Body of pancreas (tissue), 4 donors: ENCODE data around the gene LILRB4. TPM values are rescaled to one million over a fixed set of nuclear protein-coding genes. Genes with fewer than 3 reads are reported as not detected.
"Not testable (repeated sequence)": the region's sequence is repeated elsewhere in the genome, so short reads cannot be mapped to it uniquely, and the experiment has no call there.

Experiments
- ATAC-seq: fragments of 150-250 bp; one replicate; pipeline ENCODE4 v1.9.1; 2016
- DNase-seq, 4 donors: peaks; one replicate each; pipeline ENCODE4 v3.0.0-alpha.2; 2019
- H3K27ac ChIP-seq, 4 donors: fragments of 200-600 bp; sonication (generic); 1 replicate in 3 of 4; 2 replicates in 1 of 4; pipeline versions ENCODE4 v1.5.1 to v1.6.1; 2016 to 2019; ENCODE audit warnings: mild to moderate bottlenecking in 1 of 4, mixed read lengths in 1 of 4, moderate library complexity in 1 of 4
- H3K27me3 ChIP-seq, 2 donors: fragments of 200-600 bp; sonication (generic); one replicate each; pipeline ENCODE4 v1.6.0; 2016; ENCODE audit warnings: mild to moderate bottlenecking in 1 of 2
- H3K36me3 ChIP-seq, 2 donors: fragments of 200-600 bp; sonication (generic); replicated peaks in 1 of 2; 2 replicates each; pipeline ENCODE4 v1.5.1; 2016; ENCODE audit warnings: low read depth in 2 of 2; ENCODE audit not compliant: insufficient read depth in 1 of 2
- H3K4me1 ChIP-seq: fragments of 200-600 bp; sonication (generic); one replicate; pipeline ENCODE4 v1.6.0; 2016
- H3K4me3 ChIP-seq, 2 donors: fragments of 200-600 bp; sonication (generic); 1 replicate in 1 of 2; 2 replicates in 1 of 2; pipeline ENCODE4 v1.5.1; 2016 to 2019
- H3K9me3 ChIP-seq, 3 donors: fragments of 200-600 bp; sonication (generic); 1 replicate in 2 of 3; 2 replicates in 1 of 3; pipeline ENCODE4 v1.5.1; 2016
- CTCF ChIP-seq, 7 experiments: fragments of 450-650 bp in 4 of 7; fragments of 200-600 bp in 3 of 7; sonication (generic) in 3 of 7; IDR thresholded peaks; one replicate each; pipeline ENCODE4 v1.5.1; 2016 to 2019; ENCODE audit warnings: antibody characterized with exemption in 7 of 7
- POLR2A ChIP-seq, 3 donors: fragments of 450-650 bp; IDR thresholded peaks; one replicate each; pipeline ENCODE4 v1.6.1; 2016; ENCODE audit warnings: antibody characterized with exemption in 3 of 3, mild to moderate bottlenecking in 2 of 3
- WGBS, 2 donors: methylation state at CpG; one replicate each; pipeline ENCODE4 v1.1.5; 2017; 5-methylcytosine and 5-hydroxymethylcytosine counted together
- intact Hi-C: fragments of 100-400 bp; cut with DNase I; formaldehyde crosslinking; loops from one replicate; pipeline ENCODE4 v1.15.1; 2023
- microRNA-seq, 2 donors: library from miRNA; unstranded; fragments of <30 nt; microRNA quantifications; one replicate each; pipeline ENCODE4, GENCODE V29; 2016; ENCODE audit warnings: borderline number of aligned reads in 2 of 2, borderline replicate concordance in 2 of 2
- small RNA-seq: library from RNA; depleted of rRNA; stranded (forward); fragments of <200 nt; gene quantifications from one replicate; pipeline ENCODE3, GENCODE V24; 2016
- total RNA-seq, 2 donors: library from RNA; depleted of rRNA; stranded (reverse); fragments of >200 nt; gene quantifications; one replicate each; pipeline ENCODE4 v1.1.0, GENCODE V29; 2016

The LILRB4 gene
- total RNA-seq, 2 donors from 2014 or later, result 0.99 to 1.0 TPM

DNA sequence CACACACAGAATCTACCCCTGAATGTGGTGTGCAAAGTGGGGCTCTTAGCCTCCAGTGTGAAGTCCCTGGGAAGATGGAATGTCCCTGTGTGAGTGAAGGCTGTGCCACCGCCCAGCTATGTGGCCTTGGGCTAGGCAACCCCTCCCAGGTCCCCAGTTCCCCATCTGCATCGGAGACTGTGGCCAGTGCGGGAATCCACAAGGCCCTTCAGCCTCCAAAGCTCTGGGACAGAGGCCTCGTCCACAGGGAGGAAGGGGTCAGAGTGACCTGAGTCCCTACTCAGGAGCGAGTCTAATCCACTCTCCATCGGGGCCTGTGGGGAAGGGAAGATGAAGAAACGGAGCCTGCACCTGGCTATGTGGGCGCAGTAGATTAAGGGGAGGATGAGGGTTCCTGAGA lies 42.1 kb downstream of the LILRB4 start:
- no peak overlapping the region for H3K27ac ChIP-seq
- H3K27me3 ChIP-seq, result no peaks in the 10 kb centered on the region
- H3K4me3 ChIP-seq, result no peak overlapping the region
- no peaks in the 10 kb centered on the region for H3K9me3 ChIP-seq
- DNase-seq, result no peak
- intact Hi-C loops, result no loop called here
- H3K4me1 ChIP-seq, result no peaks in the 10 kb centered on the region
- TF ChIP-seq POLR2A (IDR thresholded peaks at IDR 0.05) (no peak), CTCF (IDR thresholded peaks at IDR 0.05) (no peak)
- H3K36me3 ChIP-seq, result no peaks in the 10 kb centered on the region
- WGBS, 2 donors, result 53 to 55% methylated on average over 7 to 8 of the region's 8 CpGs
- ATAC-seq, result no peak

GRCh38 chr19:54707962-54708361 lies 45.2 kb downstream of the LILRB4 start:
- ATAC-seq (no peak), DNase-seq (no peak)
- Histone ChIP-seq H3K36me3 (no peaks in the 10 kb centered on the region), H3K9me3 (no peaks in the 10 kb centered on the region), H3K27ac (no peak overlapping the region), H3K4me3 (no peak overlapping the region), H3K27me3 (no peaks in the 10 kb centered on the region), H3K4me1 (no peaks in the 10 kb centered on the region)
- intact Hi-C loops, result no loop called here
- WGBS, 2 donors, result 28% methylated on average over 4 of the region's 4 CpGs; no CpG with 5 or more reads in 1 of the 2 donors
- TF ChIP-seq POLR2A (IDR thresholded peaks at IDR 0.05), result no peak
- no peak for TF ChIP-seq CTCF (IDR thresholded peaks at IDR 0.05)

GRCh38 chr19:54708781-54709180 lies 46.0 kb downstream of the LILRB4 start:
- H3K9me3 ChIP-seq, result no peaks in the 10 kb centered on the region
- no peak overlapping the region for H3K27ac ChIP-seq
- 54 to 74% methylated on average over 7 of the region's 7 CpGs for WGBS, 2 donors
- DNase-seq (no peak), ATAC-seq (no peak)
- TF ChIP-seq POLR2A (IDR thresholded peaks at IDR 0.05), result no peak
- no peak for TF ChIP-seq CTCF (IDR thresholded peaks at IDR 0.05)
- H3K36me3 ChIP-seq, result no peaks in the 10 kb centered on the region
- no peaks in the 10 kb centered on the region for H3K27me3 ChIP-seq
- intact Hi-C loops, result no loop called here
- H3K4me3 ChIP-seq, result no peak overlapping the region
- no peaks in the 10 kb centered on the region for H3K4me1 ChIP-seq

- DNase-seq (no peak), ATAC-seq (no peak)
- H3K4me3 ChIP-seq, result no peak overlapping the region
- TF ChIP-seq POLR2A (IDR thresholded peaks at IDR 0.05) (no peak), CTCF (IDR thresholded peaks at IDR 0.05) (no peak)
- H3K9me3 ChIP-seq, result no peaks in the 10 kb centered on the region
- WGBS, 2 donors, result 44 to 50% methylated on average over 9 to 13 of the region's 18 CpGs
- H3K27me3 ChIP-seq, result no peaks in the 10 kb centered on the region
- no peak overlapping the region for H3K27ac ChIP-seq
- no peaks in the 10 kb centered on the region for H3K36me3 ChIP-seq
- intact Hi-C loops, result no loop called here
- H3K4me1 ChIP-seq, result no peaks in the 10 kb centered on the region
Measured at GRCh38 chr19:54709212-54709948, 46.6 kb downstream of the LILRB4 start.

DNA sequence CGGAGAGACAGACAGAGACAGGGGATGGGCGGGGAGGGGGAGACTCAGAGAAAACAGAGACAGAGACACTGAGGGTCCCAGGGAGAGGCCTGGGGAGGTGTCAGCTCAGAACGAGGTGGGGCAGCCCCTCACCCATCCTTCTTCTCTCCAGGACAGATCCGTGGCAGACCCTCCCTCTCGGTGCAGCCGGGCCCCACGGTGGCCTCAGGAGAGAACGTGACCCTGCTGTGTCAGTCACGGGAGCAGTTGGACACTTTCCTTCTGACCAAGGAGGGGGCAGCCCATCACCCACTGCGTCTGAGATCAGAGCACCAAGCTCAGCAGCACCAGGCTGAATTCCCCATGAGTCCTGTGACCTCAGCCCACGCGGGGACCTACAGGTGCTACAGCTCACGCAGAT lies 47.2 kb downstream of the LILRB4 start:
- not testable (repeated sequence) for H3K9me3 ChIP-seq

More for the DNA sequence above, 47.2 kb downstream of the LILRB4 start:
- H3K27me3 ChIP-seq, H3K4me3 ChIP-seq, H3K27ac ChIP-seq, DNase-seq, ATAC-seq, H3K4me1 ChIP-seq, H3K36me3 ChIP-seq, intact Hi-C loops: not testable (repeated sequence)
- 40 to 58% methylated on average over 9 to 11 of the region's 13 CpGs for WGBS, 2 donors

Small RNAs within 50 kb of the gene (microRNA-seq; reads per million reads assigned to microRNA genes)
- 0 reads per million in 2 donors for gene MIR8061

Small RNAs within 50 kb of the gene (small RNA-seq; reads per million reads assigned to genes)
- gene AC245036.3 (not detected), gene AC245128.2 (not detected), gene MIR8061 (not detected)

Other genes starting within 250 kb of the LILRB4 start
- gene TTYH1, start 247.5 kb upstream of the LILRB4 start, total RNA-seq, result 10 to 100 TPM; 20.5 to 88.7 TPM
- gene LENG8, start 213.8 kb upstream of the LILRB4 start, total RNA-seq, result 100 to 1,000 TPM; 182 to 290 TPM
- gene LENG9, start 199.2 kb upstream of the LILRB4 start, total RNA-seq, result 10 to 100 TPM; 21.8 to 25.7 TPM
- 10 to 100 TPM; 18.2 to 92.9 TPM for gene CDC42EP5, start 189.7 kb upstream of the LILRB4 start, total RNA-seq
- gene LAIR2, start 160.2 kb upstream of the LILRB4 start, total RNA-seq, result not detected
- 1 to 10 TPM in 1 of 2 donors, not detected in 1; 1.6 TPM for gene LILRA2, start 89.2 kb upstream of the LILRB4 start, total RNA-seq
- under 1 TPM in 1 of 2 donors, not detected in 1; 0.26 TPM for gene LILRA1, start 69.4 kb upstream of the LILRB4 start, total RNA-seq
- under 1 TPM; 0.33 to 0.52 TPM for gene LILRB1, start 32.5 kb upstream of the LILRB4 start, total RNA-seq
- gene KIR3DL3, start 61.5 kb downstream of the LILRB4 start, total RNA-seq, result not detected
- gene KIR2DL3, start 75.5 kb downstream of the LILRB4 start, total RNA-seq, result not detected
- not detected for gene KIR2DL1, start 106.8 kb downstream of the LILRB4 start, total RNA-seq
- not detected for gene KIR2DL4, start 140.6 kb downstream of the LILRB4 start, total RNA-seq
- gene KIR3DL1, start 153.5 kb downstream of the LILRB4 start, total RNA-seq, result not detected
- not detected for gene KIR2DS4, start 169.7 kb downstream of the LILRB4 start, total RNA-seq
- gene KIR3DL2, start 187.5 kb downstream of the LILRB4 start, total RNA-seq, result not detected
- not detected for gene FCAR, start 211.2 kb downstream of the LILRB4 start, total RNA-seq
- gene NCR1, start 243.2 kb downstream of the LILRB4 start, total RNA-seq, result not detected